HepG2 (cell line): Measurements from ENCODE around the gene CD28. TPM values are rescaled to one million over a fixed set of nuclear protein-coding genes. Genes with fewer than 3 reads are reported as not detected.

Source experiments
- ATAC-seq: fragments of 200-7000 bp; cut with Tn5 transposase; 3 replicates; pipeline ENCODE4 v1.9.1; 2020; ENCODE audit warnings: mild to moderate bottlenecking, moderate library complexity
- BruUV-seq: library from RNA; stranded (reverse); fragments of 400-500 nt; replicated peaks from 2 replicates; lab custom pipeline; 2021; lab: Mats Ljungman, UMichigan
- CTCF ChIA-PET: fragments of 300-600 bp; formaldehyde crosslinking; extraction: SDS; loops from one replicate; lab custom pipeline; 2021; ENCODE audit warnings: low total read pairs, inconsistent platforms, low intra/inter-chr PET ratio; lab: Yijun Ruan, JAX
- POLR2A ChIA-PET: fragments of 350-600 bp; sonication (Branson Sonifier 250); formaldehyde crosslinking; loops from one replicate; lab custom pipeline; 2020; ENCODE audit warnings: antibody characterized with exemption, inconsistent platforms; lab: Yijun Ruan, JAX
- DNase-seq: peaks from one replicate; pipeline ENCODE4 v3.0.0-alpha.2; 2015; ENCODE audit warnings: low spot score
- FAIRE-seq: peaks from 3 replicates; lab custom pipeline; 2011; peaks lifted over from hg19 to GRCh38; lab: Jason Lieb, UNC
- H2AFZ ChIP-seq: one replicate; pipeline ENCODE4 v1.6.1; 2011; ENCODE audit warnings: low read length, inconsistent platforms
- H3K27ac ChIP-seq: fragments of 300-600 bp; 3 replicates; pipeline ENCODE4 v1.8.0; 2011; ENCODE audit warnings: mixed run types, mild to moderate bottlenecking, mixed read lengths, low read length, inconsistent platforms; ENCODE audit not compliant: insufficient read depth; ENCODE audit errors: extremely low read length
- H3K27me3 ChIP-seq, 2 experiments: fragments of 200-600 bp in 1 of 2; 2 replicates in 1 of 2; 3 replicates in 1 of 2; pipeline versions ENCODE4 v1.6.0 to v1.8.0; 2011; ENCODE audit warnings: low read length in 2 of 2, mild to moderate bottlenecking in 2 of 2, moderate library complexity in 2 of 2, inconsistent platforms in 1 of 2; ENCODE audit not compliant: insufficient read depth in 2 of 2, control insufficient read depth in 1 of 2
- H3K36me3 ChIP-seq, 2 experiments: fragments of 200-600 bp in 1 of 2; replicated peaks in 1 of 2; 2 replicates in 1 of 2; 3 replicates in 1 of 2; pipeline versions ENCODE4 v1.5.1 to v1.8.0; 2011; ENCODE audit warnings: low read length in 2 of 2, inconsistent platforms in 1 of 2; ENCODE audit not compliant: insufficient read depth in 2 of 2, control insufficient read depth in 1 of 2
- H3K4me1 ChIP-seq: 2 replicates; pipeline ENCODE4 v1.5.1; 2012; ENCODE audit warnings: low read length, inconsistent platforms; ENCODE audit not compliant: insufficient read depth
- H3K4me2 ChIP-seq: 2 replicates; pipeline ENCODE4 v1.6.0; 2011; ENCODE audit warnings: low read depth, low read length, inconsistent platforms
- H3K4me3 ChIP-seq, 3 experiments: fragments of 200-600 bp in 1 of 3; sonication (generic), shearing (Covaris generic) in 1 of 3; replicated peaks in 1 of 3; 2 replicates each; pipeline ENCODE4 v1.5.1; 2011 to 2016; ENCODE audit warnings: low read length in 3 of 3, inconsistent platforms in 2 of 3, low read depth in 2 of 3, mild to moderate bottlenecking in 2 of 3, control low read depth in 1 of 3, mixed read lengths in 1 of 3; ENCODE audit not compliant: insufficient read depth in 1 of 3
- H3K79me2 ChIP-seq: one replicate; pipeline ENCODE4 v1.6.1; 2011; ENCODE audit warnings: low read length, inconsistent platforms; ENCODE audit not compliant: insufficient read depth
- H3K9ac ChIP-seq: 2 replicates; pipeline ENCODE4 v1.6.0; 2011; ENCODE audit warnings: mild to moderate bottlenecking, low read depth, low read length, inconsistent platforms; ENCODE audit not compliant: insufficient read depth
- H3K9me3 ChIP-seq: 2 replicates; pipeline ENCODE4 v1.5.1; 2012; ENCODE audit warnings: mild to moderate bottlenecking, low read length
- H4K20me1 ChIP-seq: 2 replicates; pipeline ENCODE4 v1.6.0; 2011; ENCODE audit warnings: inconsistent platforms, mild to moderate bottlenecking, low read length, moderate library complexity; ENCODE audit not compliant: insufficient read depth
- ATRX ChIP-seq: sonication (generic); formaldehyde crosslinking; IDR thresholded peaks from 2 replicates; pipeline ENCODE4 v1.4.0; 2020; ENCODE audit warnings: missing genetic modification reagents, borderline replicate concordance
- CSRNP2 ChIP-seq: sonication (generic); formaldehyde crosslinking; conservative IDR thresholded peaks from 2 replicates; pipeline ENCODE4 v1.8.0; 2022; ENCODE audit warnings: low read depth, missing genetic modification reagents
- GATAD1 ChIP-seq: IDR thresholded peaks from 2 replicates; pipeline ENCODE4 v1.6.1; 2016; ENCODE audit warnings: missing genetic modification reagents, missing compliant biosample characterization
- GFI1 ChIP-seq: sonication (generic); formaldehyde crosslinking; IDR thresholded peaks from 2 replicates; pipeline ENCODE4 v1.5.0; 2020; ENCODE audit warnings: missing genetic modification reagents, mild to moderate bottlenecking, borderline replicate concordance
- NR2F1 ChIP-seq, 2 experiments: fragments of 450-650 bp in 1 of 2; formaldehyde crosslinking in 1 of 2; IDR thresholded peaks; 2 replicates each; pipeline versions ENCODE4 v1.5.0 to v1.6.1; 2016 to 2020; ENCODE audit warnings: mild to moderate bottlenecking in 1 of 2, missing compliant biosample characterization in 1 of 2, missing genetic modification reagents in 1 of 2, moderate library complexity in 1 of 2
- SAFB2 ChIP-seq: sonication (generic); formaldehyde crosslinking; IDR thresholded peaks from 2 replicates; pipeline ENCODE4 v1.5.1; 2020; ENCODE audit warnings: missing genetic modification reagents, low read depth, mild to moderate bottlenecking, borderline replicate concordance
- SNAPC4 ChIP-seq: sonication (generic); formaldehyde crosslinking; IDR thresholded peaks from 2 replicates; pipeline ENCODE4 v1.4.0; 2020; ENCODE audit warnings: mild to moderate bottlenecking, missing genetic modification reagents
- ZBED4 ChIP-seq: sonication (generic); formaldehyde crosslinking; IDR thresholded peaks from 2 replicates; pipeline ENCODE4 v1.4.0; 2020; ENCODE audit warnings: missing genetic modification reagents, borderline replicate concordance
- ZFP91 ChIP-seq: sonication (generic); formaldehyde crosslinking; IDR thresholded peaks from 2 replicates; pipeline ENCODE4 v1.9.0; 2022; ENCODE audit warnings: missing genetic modification reagents, mild to moderate bottlenecking, borderline replicate concordance
- ZNF235 ChIP-seq: sonication (generic); formaldehyde crosslinking; IDR thresholded peaks from 2 replicates; pipeline ENCODE4 v1.8.1; 2023; ENCODE audit warnings: mild to moderate bottlenecking, missing genetic modification reagents, borderline replicate concordance
- ZNF547 ChIP-seq: sonication (generic); formaldehyde crosslinking; IDR thresholded peaks from 2 replicates; pipeline ENCODE4 v1.5.1; 2020; ENCODE audit warnings: mild to moderate bottlenecking, missing genetic modification reagents
- WGBS: methylation state at CpG from one replicate; pipeline ENCODE4 v1.1.6; 2017; ENCODE audit warnings: low lambda C conversion rate; 5-methylcytosine and 5-hydroxymethylcytosine counted together
- in situ Hi-C: cut with HindIII; loops from 2 replicates; pipeline ENCODE4 v1.10.0; 2017; ENCODE audit warnings: low pct_unique_long_range_greater_than_20kb; ENCODE audit not compliant: extremely low pct_ligation_motif_present
- intact Hi-C: fragments of 100-400 bp; cut with micrococcal nuclease; formaldehyde crosslinking; loops from one replicate; pipeline ENCODE4 v1.10.0; 2022; ENCODE audit not compliant: unreplicated experiment
- polyA plus RNA-seq, 8 experiments: library from polyadenylated mRNA; depleted of rRNA in 3 of 8; stranded (reverse) in 7 of 8; unstranded in 1 of 8; fragments of >200 nt; fragmentation: Illumina TruSeq in 4 of 8; extraction: Trizol in 4 of 8; gene quantifications; 2 replicates each; pipeline versions ENCODE4 v1.2.1 to v1.2.3, GENCODE V29; 2011 to 2016; ENCODE audit warnings: low read depth in 4 of 8, missing spikeins in 1 of 8, mixed read lengths in 1 of 8; ENCODE audit not compliant: insufficient read depth in 1 of 8
- total RNA-seq, 5 experiments: library from RNA; depleted of rRNA; stranded (reverse); fragments of >200 nt; fragmentation: Illumina TruSeq; extraction: Trizol; gene quantifications; 2 replicates each; pipeline ENCODE4 v1.2.3, GENCODE V29; 2016; ENCODE audit warnings: low read depth in 1 of 5

The CD28 gene
- total and polyA plus RNA-seq, 2 of the 13 experiments (the other 11 are each of a cell fraction or from before 2014, with no cell fraction given): not detected

GRCh38 chr2:203662487-203662886 lies 44.0 kb upstream of the CD28 start:
- Histone ChIP-seq H3K9ac (no peak overlapping the region), H2AFZ (no peak overlapping the region), H3K36me3 (no peaks in the 10 kb centered on the region), H3K4me2 (no peak overlapping the region), H3K27me3 (no peaks in the 10 kb centered on the region), H4K20me1 (no peaks in the 10 kb centered on the region), H3K27ac (no peak overlapping the region), H3K79me2 (no peaks in the 10 kb centered on the region), H3K9me3 (no peaks in the 10 kb centered on the region), H3K4me1 (peaks cover 43% of the 10 kb centered on the region), H3K4me3 (no peak overlapping the region)
- in situ Hi-C loops: loop anchor here (25.0 kb wide), 1 partner anchor 425 kb away; the partner anchor contains the start of gene CYP20A1
- CTCF ChIA-PET: no interaction called here
- ATAC-seq (no peak), FAIRE-seq (no peak), DNase-seq (no peak)
- POLR2A ChIA-PET: no interaction called here
- 0% methylated on average over 1 of the region's 1 CpG for WGBS
- no TSS peak for BruUV-seq
- intact Hi-C loops: no loop called here
- TF ChIP-seq ATRX (CRISPR knock-in tag) (no peak), SNAPC4 (CRISPR knock-in tag) (no peak), NR2F1 (CRISPR knock-in tag; IDR thresholded peaks at IDR 0.05) (no peak), CSRNP2 (no peak), GFI1 (CRISPR knock-in tag) (no peak), ZNF235 (CRISPR knock-in tag) (no peak), GATAD1 (no peak), ZNF547 (CRISPR knock-in tag) (no peak), ZBED4 (CRISPR knock-in tag) (no peak), SAFB2 (CRISPR knock-in tag) (no peak), ZFP91 (CRISPR knock-in tag) (no peak)
